Measurements from ENCODE around the gene CNTFR. TPM values are rescaled to one million over a fixed set of nuclear protein-coding genes. Genes with fewer than 3 reads are reported as not detected.

Gene CNTFR
- total RNA-seq, 6 experiments from 2014 or later: 0.71 to 12.5 (median 3.4) TPM

DNA sequence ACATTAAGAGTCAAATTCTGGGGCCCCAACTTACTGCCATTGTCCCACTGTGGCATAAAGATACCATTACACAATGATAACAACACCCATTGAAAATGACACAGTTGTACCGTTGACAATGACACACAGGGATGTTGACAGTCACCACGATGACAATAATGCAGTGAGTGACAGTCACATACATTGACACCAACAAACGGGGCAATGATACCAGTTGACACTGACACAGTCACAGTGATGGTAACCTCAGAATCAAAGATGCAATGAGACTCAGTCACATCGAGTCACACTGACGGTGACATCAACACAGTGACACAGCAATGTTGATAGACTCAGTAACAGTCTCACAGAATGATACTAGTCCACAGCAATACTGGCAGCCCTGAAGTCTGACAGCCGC is 16.9 kb downstream of the CNTFR start:
- H3K36me3 ChIP-seq: no peaks in the 10 kb centered on the region
- no peak for DNase-seq
- TF ChIP-seq POLR2A (IDR thresholded peaks at IDR 0.05): no peak
- TF ChIP-seq, protein P1, sequence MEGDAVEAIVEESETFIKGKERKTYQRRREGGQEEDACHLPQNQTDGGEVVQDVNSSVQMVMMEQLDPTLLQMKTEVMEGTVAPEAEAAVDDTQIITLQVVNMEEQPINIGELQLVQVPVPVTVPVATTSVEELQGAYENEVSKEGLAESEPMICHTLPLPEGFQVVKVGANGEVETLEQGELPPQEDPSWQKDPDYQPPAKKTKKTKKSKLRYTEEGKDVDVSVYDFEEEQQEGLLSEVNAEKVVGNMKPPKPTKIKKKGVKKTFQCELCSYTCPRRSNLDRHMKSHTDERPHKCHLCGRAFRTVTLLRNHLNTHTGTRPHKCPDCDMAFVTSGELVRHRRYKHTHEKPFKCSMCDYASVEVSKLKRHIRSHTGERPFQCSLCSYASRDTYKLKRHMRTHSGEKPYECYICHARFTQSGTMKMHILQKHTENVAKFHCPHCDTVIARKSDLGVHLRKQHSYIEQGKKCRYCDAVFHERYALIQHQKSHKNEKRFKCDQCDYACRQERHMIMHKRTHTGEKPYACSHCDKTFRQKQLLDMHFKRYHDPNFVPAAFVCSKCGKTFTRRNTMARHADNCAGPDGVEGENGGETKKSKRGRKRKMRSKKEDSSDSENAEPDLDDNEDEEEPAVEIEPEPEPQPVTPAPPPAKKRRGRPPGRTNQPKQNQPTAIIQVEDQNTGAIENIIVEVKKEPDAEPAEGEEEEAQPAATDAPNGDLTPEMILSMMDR (IDR thresholded peaks at IDR 0.05): no peak
- intact Hi-C loops (cut with DNase I): no loop called here
- no peak for ATAC-seq
- H3K9me3 ChIP-seq: no peaks in the 10 kb centered on the region
- H3K4me3 ChIP-seq: no peak overlapping the region
- no peak overlapping the region for H3K27ac ChIP-seq
- peaks cover 0 to 3% (median 1%) of the 10 kb centered on the region in 4 donors for H3K4me1 ChIP-seq
- no peaks in the 10 kb centered on the region for H3K27me3 ChIP-seq
- 67% methylated on average over 1 of the region's 6 CpGs for WGBS (ENCODE audit: insufficient coverage, low coverage, low lambda C conversion rate, missing lambda C conversion rate)

DNA sequence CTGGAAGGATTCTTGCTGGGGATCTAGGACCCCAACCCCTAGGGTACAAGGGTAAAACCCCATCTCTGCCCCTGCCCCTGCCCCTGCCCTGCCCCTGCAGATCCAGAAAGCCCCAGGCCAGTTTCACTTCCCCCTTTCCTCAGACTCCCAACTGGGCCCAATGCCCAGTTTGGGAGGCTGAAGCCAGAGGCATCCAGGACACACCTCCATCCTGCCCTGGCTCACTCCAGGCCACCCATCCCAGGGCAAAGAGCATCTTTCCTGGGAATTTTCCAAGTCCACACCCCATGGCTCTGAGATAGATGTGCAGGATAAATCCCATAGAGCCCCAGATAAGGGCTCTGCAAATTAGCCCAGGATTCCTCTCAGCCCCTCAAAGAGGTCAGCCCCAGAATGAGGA is 17.4 kb downstream of the CNTFR start:
- Histone ChIP-seq H3K9me3 (no peaks in the 10 kb centered on the region), H3K27ac (no peak overlapping the region), H3K4me3 (no peak overlapping the region), H3K27me3 (no peaks in the 10 kb centered on the region), H3K4me1 (peaks cover 0 to 3% (median 1%) of the 10 kb centered on the region in 4 donors), H3K36me3 (no peaks in the 10 kb centered on the region)
- ATAC-seq (peak; percentile 90 to 96 (median 94)), DNase-seq (peak; percentile 81 to 86 (median 82))
- intact Hi-C loops (cut with DNase I): no loop called here
- TF ChIP-seq, protein P1 (IDR thresholded peaks at IDR 0.05): no peak
- no peak for TF ChIP-seq POLR2A (IDR thresholded peaks at IDR 0.05)

DNA sequence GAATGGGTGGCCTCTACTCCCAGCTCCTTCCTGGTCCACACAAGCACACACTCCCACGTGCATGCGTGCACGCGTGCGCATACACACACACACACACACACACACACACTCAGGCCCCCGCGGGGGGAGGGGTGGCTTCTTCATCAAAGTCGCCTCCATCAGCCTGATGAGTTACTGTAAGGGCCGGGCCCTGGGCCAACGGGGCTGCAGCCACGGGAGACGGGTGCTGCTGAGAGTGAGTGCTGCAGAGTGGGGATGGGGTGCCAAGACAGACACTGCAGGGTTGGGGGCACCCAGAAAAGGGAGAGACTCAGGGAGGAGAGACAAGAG is 18.1 kb downstream of the CNTFR start:
- WGBS (ENCODE audit: insufficient coverage, low coverage, low lambda C conversion rate, missing lambda C conversion rate): 20% methylated on average over 1 of the region's 12 CpGs
- DNase-seq (no peak), ATAC-seq (peak in 1 of 4 donors; percentile 5)
- intact Hi-C loops (cut with DNase I): no loop called here
- no peaks in the 10 kb centered on the region for H3K36me3 ChIP-seq
- H3K27ac ChIP-seq: no peak overlapping the region
- TF ChIP-seq, protein P1 (IDR thresholded peaks at IDR 0.05): no peak
- TF ChIP-seq POLR2A (IDR thresholded peaks at IDR 0.05): no peak
- no peaks in the 10 kb centered on the region for H3K9me3 ChIP-seq
- H3K4me1 ChIP-seq: peaks cover 0 to 3% (median 1%) of the 10 kb centered on the region in 4 donors
- H3K4me3 ChIP-seq: no peak overlapping the region
- no peaks in the 10 kb centered on the region for H3K27me3 ChIP-seq

DNA sequence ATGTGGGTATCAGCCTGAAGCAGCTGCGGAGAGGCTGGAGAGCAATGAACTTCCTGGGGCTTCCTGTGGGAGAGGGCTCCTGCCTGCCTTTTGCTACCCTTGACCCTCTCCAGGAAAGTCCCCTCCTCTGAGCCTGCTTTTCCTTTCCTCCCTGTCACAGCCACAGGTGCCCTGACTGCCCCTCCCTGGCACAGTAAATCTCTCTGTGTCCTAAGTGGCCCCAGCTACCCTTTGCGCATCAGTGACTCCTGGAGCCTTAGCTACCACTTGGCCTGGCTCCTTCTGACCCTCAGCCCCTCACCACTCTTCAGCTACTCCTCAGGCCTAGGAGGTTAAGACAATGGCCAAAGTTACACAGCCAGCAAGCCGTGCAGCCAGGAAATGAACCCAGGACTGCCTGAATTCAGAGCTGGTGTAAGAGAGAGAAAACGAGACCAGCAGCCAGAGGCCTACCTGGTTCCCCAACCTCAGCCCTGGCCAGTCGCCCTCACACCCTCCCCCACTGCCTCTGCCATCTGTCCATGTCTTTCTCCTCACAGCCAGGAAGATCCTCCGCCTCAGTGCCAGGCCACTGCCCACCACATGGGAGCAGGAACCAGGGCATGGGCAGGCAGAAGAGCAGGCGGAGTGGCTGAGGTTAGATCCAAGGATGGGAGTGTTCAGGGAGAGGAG is 18.6 kb downstream of the CNTFR start:
- Histone ChIP-seq H3K9me3 (no peaks in the 10 kb centered on the region), H3K4me3 (no peak overlapping the region), H3K27me3 (no peaks in the 10 kb centered on the region), H3K27ac (no peak overlapping the region), H3K36me3 (no peaks in the 10 kb centered on the region), H3K4me1 (peaks cover 0 to 3% (median 1%) of the 10 kb centered on the region in 4 donors)
- ATAC-seq (no peak), DNase-seq (no peak)
- intact Hi-C loops (cut with DNase I): no loop called here
- 94% methylated on average over 3 of the region's 7 CpGs for WGBS (ENCODE audit: insufficient coverage, low coverage, low lambda C conversion rate, missing lambda C conversion rate)
- TF ChIP-seq POLR2A (IDR thresholded peaks at IDR 0.05): no peak
- TF ChIP-seq, protein P1 (IDR thresholded peaks at IDR 0.05): no peak

DNA sequence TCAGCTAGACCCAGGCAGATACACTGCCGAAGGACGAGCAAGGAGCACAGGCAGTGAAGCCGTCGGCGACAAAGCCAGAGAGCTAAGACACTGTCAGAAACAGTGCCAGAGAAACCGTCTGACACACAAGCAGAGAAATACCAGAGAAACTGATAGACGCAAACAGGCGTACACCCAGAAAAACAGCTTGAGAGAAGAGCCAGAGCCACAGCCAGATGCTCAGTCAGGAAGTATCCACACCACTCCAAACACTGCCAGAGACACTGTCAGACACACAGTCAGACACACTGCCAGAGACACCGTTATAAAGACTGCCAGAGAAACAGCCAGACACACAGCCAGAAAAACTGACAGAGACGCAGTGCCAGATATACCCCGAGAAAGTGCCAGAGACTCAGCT is 19.1 kb downstream of the CNTFR start:
- TF ChIP-seq, protein P1 (IDR thresholded peaks at IDR 0.05): no peak
- no peak for TF ChIP-seq POLR2A (IDR thresholded peaks at IDR 0.05)
- intact Hi-C loops (cut with DNase I): no loop called here
- ATAC-seq (no peak), DNase-seq (no peak)
- peaks cover 0 to 3% (median 1%) of the 10 kb centered on the region in 4 donors for H3K4me1 ChIP-seq
- H3K4me3 ChIP-seq: no peak overlapping the region
- no peaks in the 10 kb centered on the region for H3K9me3 ChIP-seq
- H3K27me3 ChIP-seq: no peaks in the 10 kb centered on the region
- no peaks in the 10 kb centered on the region for H3K36me3 ChIP-seq
- no peak overlapping the region for H3K27ac ChIP-seq
- WGBS (ENCODE audit: insufficient coverage, low coverage, low lambda C conversion rate, missing lambda C conversion rate): 77% methylated on average over 11 of the region's 11 CpGs
